Kidney (tissue), 14 donors: Measurements from ENCODE around the gene DYNC2H1. TPM values are rescaled to one million over a fixed set of nuclear protein-coding genes. Genes with fewer than 3 reads are reported as not detected.

Source experiments
- DNase-seq, 5 donors: peaks; one replicate each; pipeline ENCODE4 v3.0.0-alpha.2; 2013 to 2020
- FAIRE-seq: peaks from 2 replicates; lab custom pipeline; 2012; peaks lifted over from hg19 to GRCh38; lab: Jason Lieb, UNC
- H3K27ac ChIP-seq, 2 donors: one replicate each; pipeline ENCODE4 v1.7.0; 2013; ENCODE audit warnings: low read depth in 2 of 2, low read length in 2 of 2, inconsistent platforms in 1 of 2
- H3K27me3 ChIP-seq: one replicate; pipeline ENCODE4 v1.7.1; 2013; ENCODE audit warnings: low read length, inconsistent platforms; ENCODE audit not compliant: control insufficient read depth, insufficient read depth
- H3K36me3 ChIP-seq, 3 donors: one replicate each; pipeline versions ENCODE4 v1.7.0 to v1.7.1; 2013; ENCODE audit warnings: low read length in 3 of 3, control low read depth in 1 of 3, inconsistent platforms in 1 of 3; ENCODE audit not compliant: insufficient read depth in 3 of 3, control insufficient read depth in 2 of 3
- H3K4me1 ChIP-seq, 3 donors: one replicate each; pipeline versions ENCODE4 v1.7.0 to v1.7.1; 2013; ENCODE audit warnings: low read length in 3 of 3, inconsistent platforms in 1 of 3, low read depth in 1 of 3; ENCODE audit not compliant: control insufficient read depth in 2 of 3, insufficient read depth in 2 of 3
- H3K4me3 ChIP-seq, 3 donors: one replicate each; pipeline versions ENCODE4 v1.7.0 to v1.8.1; 2013; ENCODE audit warnings: low read length in 3 of 3, control low read depth in 1 of 3, inconsistent platforms in 1 of 3
- H3K9ac ChIP-seq, 3 donors: one replicate each; pipeline versions ENCODE4 v1.7.0 to v1.7.1; 2013; ENCODE audit warnings: low read length in 3 of 3, control low read depth in 1 of 3, inconsistent platforms in 1 of 3
- H3K9me3 ChIP-seq, 3 donors: one replicate each; pipeline versions ENCODE4 v1.7.0 to v1.7.1; 2013; ENCODE audit warnings: low read length in 3 of 3, control low read depth in 1 of 3, inconsistent platforms in 1 of 3; ENCODE audit not compliant: control insufficient read depth in 2 of 3, insufficient read depth in 1 of 3
- CTCF ChIP-seq: IDR thresholded peaks from 3 replicates; pipeline ENCODE4 v1.5.1; 2012; ENCODE audit warnings: mild to moderate bottlenecking, moderate library complexity, borderline replicate concordance; ENCODE audit not compliant: insufficient read depth; ENCODE audit errors: extremely low read depth
- intact Hi-C: fragments of 100-400 bp; cut with DNase I; formaldehyde crosslinking; loops from one replicate; pipeline ENCODE4 v1.11.1; 2022
- polyA plus RNA-seq: library from polyadenylated mRNA; stranded (reverse); fragments of 350-450 nt; fragmentation: Illumina TruSeq; extraction: RNeasy Lipid Tissue Mini Kit (QIAGEN cat#74804); gene quantifications from one replicate; pipeline ENCODE4 v1.2.3, GENCODE V29; 2014; ENCODE audit warnings: low read depth, low replicate concordance; ENCODE audit not compliant: insufficient read depth
- total RNA-seq: library from RNA; stranded (reverse); fragmentation: NEBNext Ultra II Directional; extraction: Animal tissue kit (Norgen Biotek cat#: 25700); gene quantifications from one replicate; pipeline ENCODE4 v1.2.1, GENCODE V29; 2021
- donor health status: control.
- donor health status: control.
- donor health status: control.
- donor health status: control.
- donor health status: control.
- donor health status: DM: yes; HTN: yes; CAD: no.
- donor health status: Normal renal cell carcinoma (clear cell type).

The DYNC2H1 gene
- total and polyA plus RNA-seq, 2 donors from 2014 or later = 13.5 to 30.9 TPM

- DNase-seq (peak in 3 of 5 donors; percentile 12 to 80 (median 66)), FAIRE-seq (no peak)
- Histone ChIP-seq H3K9ac (no peak overlapping the region), H3K9me3 (no peaks in the 10 kb centered on the region), H3K27ac (no peak overlapping the region), H3K4me3 (no peak overlapping the region), H3K27me3 (no peaks in the 10 kb centered on the region), H3K4me1 (peaks cover 0 to 6% (median 6%) of the 10 kb centered on the region in 3 donors), H3K36me3 (no peaks in the 10 kb centered on the region)
- intact Hi-C loops = no loop called here
- TF ChIP-seq CTCF = no peak
Measured at GRCh38 chr11:103433386-103434072, 324.3 kb downstream of the DYNC2H1 start.

GRCh38 chr11:103434073-103434411 is 324.8 kb downstream of the DYNC2H1 start:
- DNase-seq (peak in 2 of 5 donors; percentile 12 to 55), FAIRE-seq (no peak)
- TF ChIP-seq CTCF = no peak
- H3K4me1 ChIP-seq = peaks cover 0 to 6% (median 6%) of the 10 kb centered on the region in 3 donors
- H3K9ac ChIP-seq = no peak overlapping the region
- no peaks in the 10 kb centered on the region for H3K36me3 ChIP-seq
- no peak overlapping the region for H3K4me3 ChIP-seq
- intact Hi-C loops = no loop called here
- no peak overlapping the region for H3K27ac ChIP-seq
- H3K9me3 ChIP-seq = no peaks in the 10 kb centered on the region
- H3K27me3 ChIP-seq = no peaks in the 10 kb centered on the region

- H3K4me3 ChIP-seq = no peak overlapping the region
- intact Hi-C loops = no loop called here
- TF ChIP-seq CTCF = no peak
- peaks cover 0 to 6% (median 0%) of the 10 kb centered on the region in 3 donors for H3K4me1 ChIP-seq
- no peak overlapping the region for H3K27ac ChIP-seq
- no peak for FAIRE-seq
- no peaks in the 10 kb centered on the region for H3K9me3 ChIP-seq
- H3K27me3 ChIP-seq = no peaks in the 10 kb centered on the region
- DNase-seq = no peak
- H3K9ac ChIP-seq = no peak overlapping the region
- no peaks in the 10 kb centered on the region for H3K36me3 ChIP-seq
Measured at GRCh38 chr11:103436131-103436770, 327.0 kb downstream of the DYNC2H1 start.
